Coronary artery (tissue), 2 donors: ENCODE data around the gene PRTN3.

ENCODE experiments used
- DNase-seq: peaks from one replicate; pipeline ENCODE4 v3.0.0-alpha.2; 2017; ENCODE audit warnings: low spot score
- H3K27ac ChIP-seq, 2 donors: fragments of 200-600 bp; sonication (generic); one replicate each; pipeline ENCODE4 v1.5.1; 2016 to 2019
- H3K4me3 ChIP-seq: fragments of 200-600 bp; sonication (generic); 2 replicates; pipeline ENCODE4 v1.5.1; 2016; ENCODE audit warnings: mild to moderate bottlenecking, moderate library complexity
- TF ChIP-seq, protein P1 (sequence below): fragments of 200-600 bp; sonication (generic); IDR thresholded peaks from one replicate; pipeline ENCODE4 v1.5.1; 2019; ENCODE audit warnings: antibody characterized with exemption

Gene PRTN3

DNA sequence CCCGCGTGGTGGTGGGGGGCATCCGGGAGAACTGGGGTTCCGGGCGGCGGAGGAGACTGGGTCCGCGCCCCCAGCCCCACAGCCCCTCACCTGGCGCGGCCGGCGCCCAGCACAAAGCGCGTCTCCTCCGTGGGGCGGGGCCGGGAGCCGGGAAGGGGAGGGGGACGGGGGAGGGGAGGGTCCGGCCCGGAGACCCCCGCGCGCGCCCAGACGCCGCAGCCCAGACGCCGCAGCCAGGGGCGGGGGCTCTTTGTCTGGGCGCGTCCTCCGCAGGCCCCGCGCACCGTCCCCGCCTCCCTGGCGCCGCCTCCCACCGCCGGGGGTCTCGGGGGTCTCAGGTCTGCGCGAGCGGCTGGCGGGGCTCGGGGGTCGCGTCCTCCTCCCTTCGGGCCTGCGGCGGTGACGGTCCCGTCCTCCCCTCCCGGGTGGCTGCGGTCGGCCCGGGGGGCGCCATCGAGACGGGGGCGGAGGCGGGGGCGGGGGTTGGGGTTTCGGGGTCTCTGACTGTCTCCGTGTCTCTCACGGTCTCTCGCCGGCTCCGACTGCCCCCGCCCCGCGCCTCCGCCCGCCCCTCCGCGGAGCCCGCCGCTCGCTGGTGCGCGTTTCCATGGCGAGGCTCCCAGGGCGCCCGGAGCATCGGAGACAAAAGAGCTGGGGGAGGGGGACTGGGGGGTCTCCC is 18.8 kb upstream of the PRTN3 start, which contains the start of gene PLPPR3:
PLPPR3 (minus strand) TSS at position 131 of the 679 bp plus-strand sequence. CDS start 396 bp downstream, outside the sequence.
- no peak for DNase-seq
- TF ChIP-seq, protein P1, sequence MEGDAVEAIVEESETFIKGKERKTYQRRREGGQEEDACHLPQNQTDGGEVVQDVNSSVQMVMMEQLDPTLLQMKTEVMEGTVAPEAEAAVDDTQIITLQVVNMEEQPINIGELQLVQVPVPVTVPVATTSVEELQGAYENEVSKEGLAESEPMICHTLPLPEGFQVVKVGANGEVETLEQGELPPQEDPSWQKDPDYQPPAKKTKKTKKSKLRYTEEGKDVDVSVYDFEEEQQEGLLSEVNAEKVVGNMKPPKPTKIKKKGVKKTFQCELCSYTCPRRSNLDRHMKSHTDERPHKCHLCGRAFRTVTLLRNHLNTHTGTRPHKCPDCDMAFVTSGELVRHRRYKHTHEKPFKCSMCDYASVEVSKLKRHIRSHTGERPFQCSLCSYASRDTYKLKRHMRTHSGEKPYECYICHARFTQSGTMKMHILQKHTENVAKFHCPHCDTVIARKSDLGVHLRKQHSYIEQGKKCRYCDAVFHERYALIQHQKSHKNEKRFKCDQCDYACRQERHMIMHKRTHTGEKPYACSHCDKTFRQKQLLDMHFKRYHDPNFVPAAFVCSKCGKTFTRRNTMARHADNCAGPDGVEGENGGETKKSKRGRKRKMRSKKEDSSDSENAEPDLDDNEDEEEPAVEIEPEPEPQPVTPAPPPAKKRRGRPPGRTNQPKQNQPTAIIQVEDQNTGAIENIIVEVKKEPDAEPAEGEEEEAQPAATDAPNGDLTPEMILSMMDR = no peak
- H3K27ac ChIP-seq = no peak within 1 kb of the TSS
- H3K4me3 ChIP-seq = peak within 1 kb of the TSS; percentile 66

DNA sequence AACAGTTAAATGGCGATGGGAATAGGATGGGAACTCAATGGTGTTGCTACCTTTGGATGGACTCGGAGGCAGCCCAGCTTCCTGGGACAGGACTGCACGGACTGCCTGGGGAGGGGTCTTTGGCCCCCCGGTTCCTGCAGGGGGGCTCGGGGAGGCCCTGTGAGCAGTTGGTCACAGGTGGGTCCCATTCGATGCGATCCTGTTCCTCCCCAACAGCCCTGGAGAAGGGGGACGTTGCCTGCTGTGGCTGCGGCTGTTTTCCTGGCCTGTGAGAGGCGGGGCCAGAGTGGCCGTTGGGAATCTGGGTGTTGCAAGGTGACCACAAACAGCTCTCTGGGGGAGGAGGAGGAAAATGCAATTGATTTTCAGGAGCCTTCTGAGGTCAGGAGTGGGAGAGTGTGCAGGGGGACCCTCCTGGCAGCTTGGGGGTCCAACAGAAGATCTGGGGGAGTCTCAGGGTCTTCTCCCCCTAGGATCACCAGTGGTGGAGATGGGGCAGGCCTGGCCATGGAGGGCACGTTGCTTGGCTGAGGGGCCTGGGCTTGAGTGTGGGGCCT is 17.2 kb upstream of the PRTN3 start:
- TF ChIP-seq, protein P1 = no peak
- no peak overlapping the region for H3K4me3 ChIP-seq

DNA sequence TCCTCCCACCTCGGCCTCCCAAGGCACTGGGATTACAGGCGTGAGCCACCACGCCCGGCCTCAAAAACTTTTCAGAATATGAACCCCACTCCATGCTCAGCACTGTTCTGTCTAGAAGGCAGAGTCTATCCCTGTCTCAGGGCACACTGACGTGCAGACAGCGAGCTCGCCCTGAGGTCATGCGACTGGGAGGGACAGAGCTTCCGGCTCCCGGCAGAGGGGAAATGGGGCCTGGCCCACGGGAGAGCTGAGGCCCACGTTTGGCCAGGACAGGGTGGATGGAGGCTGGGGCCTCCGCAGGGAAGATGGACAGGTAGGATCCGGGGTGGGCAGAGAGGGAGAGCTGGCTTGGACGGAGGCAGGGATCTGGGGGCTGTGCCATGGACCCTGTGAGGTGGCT is 15.9 kb upstream of the PRTN3 start:
- no peak for DNase-seq
- TF ChIP-seq, protein P1 = no peak

More for the DNA sequence above, 17.2 kb upstream of the PRTN3 start:
- no peak for DNase-seq
- H3K27ac ChIP-seq = no peak overlapping the region

DNA sequence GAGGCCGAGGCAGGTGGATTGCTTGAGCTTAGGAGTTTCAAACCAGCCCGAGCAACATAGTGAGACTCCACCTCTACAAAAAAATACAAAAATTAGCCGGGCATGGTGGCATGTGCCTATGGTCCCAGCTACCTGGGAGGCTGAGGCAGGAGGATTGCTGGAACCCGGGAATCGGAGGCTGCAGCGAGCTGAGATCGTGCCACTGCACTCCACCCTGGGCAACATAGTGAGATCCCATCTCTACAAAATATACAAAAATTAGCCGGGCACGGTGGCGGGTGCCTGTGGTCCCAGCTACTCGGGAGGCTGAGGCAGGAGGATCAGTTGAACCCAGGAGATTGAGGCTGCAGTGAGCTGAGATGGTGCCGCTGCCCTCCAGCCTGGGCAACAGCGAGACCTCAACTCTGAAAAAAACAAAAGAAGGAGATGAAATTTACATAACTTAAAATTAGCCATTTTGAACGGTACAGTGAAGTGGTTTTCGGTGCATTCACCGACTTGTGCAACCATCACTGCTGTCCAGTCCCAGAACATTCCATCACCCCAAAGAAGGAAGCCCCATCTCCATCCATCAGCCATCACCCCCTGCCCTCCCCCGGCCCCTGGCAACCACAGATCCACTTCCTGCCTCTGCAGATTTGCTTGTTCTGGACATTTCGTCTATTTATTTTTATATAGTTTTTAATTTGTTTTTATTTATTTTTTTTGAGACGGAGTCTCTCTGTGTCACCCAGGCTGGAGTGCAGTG is 14.7 kb upstream of the PRTN3 start:
- DNase-seq = no peak
- TF ChIP-seq, protein P1 = no peak
- H3K27ac ChIP-seq = no peak overlapping the region
- H3K4me3 ChIP-seq = no peak overlapping the region

More for the DNA sequence above, 15.9 kb upstream of the PRTN3 start:
- Histone ChIP-seq H3K4me3 (no peak overlapping the region), H3K27ac (no peak overlapping the region)

DNA sequence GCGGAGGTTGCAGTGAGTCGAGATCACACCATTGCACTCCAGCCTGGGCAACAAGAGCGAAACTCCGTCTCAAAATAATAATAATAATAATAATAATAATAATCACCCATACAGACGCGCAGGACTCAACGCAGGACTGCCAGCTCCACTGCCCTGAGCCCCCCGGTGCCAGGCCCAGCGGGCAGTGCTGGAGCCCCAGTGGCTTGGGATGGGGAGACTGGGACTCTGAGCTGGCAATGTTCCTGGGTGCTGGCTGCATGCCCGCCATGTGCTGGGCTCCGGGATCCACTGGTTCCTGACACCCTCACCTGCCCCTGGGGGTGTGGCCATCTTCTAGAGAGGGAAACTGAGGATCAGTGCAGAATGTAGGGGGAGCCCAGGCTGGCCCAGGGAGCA is 13.5 kb upstream of the PRTN3 start:
- TF ChIP-seq, protein P1 = no peak
- no peak overlapping the region for H3K27ac ChIP-seq
- no peak overlapping the region for H3K4me3 ChIP-seq
- DNase-seq = no peak

DNA sequence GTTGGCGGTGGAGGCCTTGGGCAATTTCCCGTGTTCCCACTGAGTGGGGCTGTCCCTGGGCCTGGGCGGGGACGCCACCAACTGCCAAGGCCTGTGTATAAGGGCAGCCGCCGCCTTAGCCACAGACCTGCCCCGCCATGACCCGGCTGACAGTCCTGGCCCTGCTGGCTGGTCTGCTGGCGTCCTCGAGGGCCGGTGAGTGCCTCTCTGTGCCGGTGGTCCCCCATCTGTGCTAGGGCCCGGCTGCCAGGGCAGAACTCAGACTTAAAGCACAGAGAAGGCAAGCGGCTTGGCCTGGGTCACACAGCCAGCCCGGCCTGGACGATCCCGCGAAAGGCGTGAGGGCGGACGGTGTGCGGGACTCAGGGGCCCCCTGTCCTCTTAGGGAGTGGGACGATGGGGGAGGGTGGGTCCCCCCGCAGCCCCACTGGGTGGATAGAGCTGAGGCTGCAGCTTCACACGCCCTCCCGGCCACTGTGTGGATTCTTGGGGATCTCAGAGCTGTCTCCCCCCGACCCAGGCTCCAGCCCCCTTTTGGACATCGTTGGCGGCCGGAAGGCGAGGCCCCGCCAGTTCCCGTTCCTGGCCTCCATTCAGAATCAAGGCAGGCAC is 13.0 kb upstream of the PRTN3 start, which contains the start of gene AZU1:
AZU1 (plus strand) TSS at position 128 of the 612 bp plus-strand sequence; CDS start at position 138, 10 bp downstream.
- DNase-seq = no peak
- TF ChIP-seq, protein P1 = no peak

More for the DNA sequence above, 13.0 kb upstream of the PRTN3 start, which contains the start of gene AZU1:
- Histone ChIP-seq H3K4me3 (no peak within 1 kb of the TSS), H3K27ac (no peak within 1 kb of the TSS)
